ENCODE measurements around the gene C6orf120.
"Not testable (repeated sequence)": the region's sequence is repeated elsewhere in the genome, so short reads cannot be mapped to it uniquely, and the experiment has no call there.

The C6orf120 gene

DNA sequence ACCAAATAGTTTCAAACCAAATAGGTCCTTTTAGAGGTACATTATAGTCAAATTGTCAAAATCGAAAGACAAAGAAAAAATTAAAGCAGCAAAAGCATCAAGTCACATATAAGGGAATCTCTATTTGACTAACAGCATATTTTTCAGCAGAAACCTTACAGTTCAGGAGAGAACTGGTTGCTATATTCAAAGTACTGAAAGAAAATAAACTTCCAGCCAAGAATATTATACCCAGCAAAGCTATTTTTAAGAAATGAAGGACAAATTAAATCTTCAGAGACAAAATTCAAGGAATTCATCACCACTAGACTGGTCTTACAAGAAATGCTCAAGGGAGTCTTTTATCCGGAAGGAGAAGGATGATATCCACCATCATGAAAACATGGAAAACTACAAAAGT is 16.1 kb upstream of the C6orf120 start:
- WGBS, result 84% methylated on average over 2 of the region's 2 CpGs
- H3K36me3 ChIP-seq (ENCODE audit: insufficient read depth, low read length), result peaks cover 78% of the 10 kb centered on the region

DNA sequence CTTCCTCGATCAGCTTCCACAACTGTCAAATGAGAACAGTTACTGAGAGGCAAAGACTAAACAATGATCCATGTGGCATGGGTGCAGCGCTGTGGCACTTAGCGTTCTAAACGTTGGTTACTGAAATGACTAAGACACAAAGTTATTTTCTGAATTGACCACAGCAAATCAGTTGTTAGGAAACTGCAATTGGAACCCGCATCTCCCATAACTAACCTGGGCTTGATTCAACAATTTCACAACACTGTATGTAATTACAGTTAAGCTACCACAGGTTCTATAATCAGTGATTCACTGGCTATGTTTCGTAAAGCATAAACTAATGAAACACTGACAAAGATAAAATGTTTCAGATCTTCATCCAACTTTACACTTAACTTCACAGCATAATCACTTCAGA is 12.6 kb upstream of the C6orf120 start:
- Histone ChIP-seq H3K4me1 (ENCODE audit: insufficient read depth, low read length) (no peaks in the 10 kb centered on the region), H3K9ac (ENCODE audit: low read depth, low read length) (no peak overlapping the region), H3K4me3 (ENCODE audit: low read length) (no peak overlapping the region), H3K27ac (ENCODE audit: low read depth, low read length) (no peak overlapping the region), H3K27me3 (ENCODE audit: insufficient read depth, low read length) (no peaks in the 10 kb centered on the region), H3K9me3 (ENCODE audit: insufficient read depth, low read depth, low read length) (peaks cover 27% of the 10 kb centered on the region), H3K36me3 (ENCODE audit: insufficient read depth, low read length) (peaks cover 63% of the 10 kb centered on the region)
- 97% methylated on average over 6 of the region's 6 CpGs for WGBS

More for the DNA sequence above, 16.1 kb upstream of the C6orf120 start:
- H3K4me3 ChIP-seq (ENCODE audit: low read length), result no peak overlapping the region
- no peak overlapping the region for H3K9ac ChIP-seq (ENCODE audit: low read depth, low read length)
- peaks cover 27% of the 10 kb centered on the region for H3K9me3 ChIP-seq (ENCODE audit: insufficient read depth, low read depth, low read length)
- no peaks in the 10 kb centered on the region for H3K27me3 ChIP-seq (ENCODE audit: insufficient read depth, low read length)
- H3K4me1 ChIP-seq (ENCODE audit: insufficient read depth, low read length), result no peaks in the 10 kb centered on the region
- no peak overlapping the region for H3K27ac ChIP-seq (ENCODE audit: low read depth, low read length)

DNA sequence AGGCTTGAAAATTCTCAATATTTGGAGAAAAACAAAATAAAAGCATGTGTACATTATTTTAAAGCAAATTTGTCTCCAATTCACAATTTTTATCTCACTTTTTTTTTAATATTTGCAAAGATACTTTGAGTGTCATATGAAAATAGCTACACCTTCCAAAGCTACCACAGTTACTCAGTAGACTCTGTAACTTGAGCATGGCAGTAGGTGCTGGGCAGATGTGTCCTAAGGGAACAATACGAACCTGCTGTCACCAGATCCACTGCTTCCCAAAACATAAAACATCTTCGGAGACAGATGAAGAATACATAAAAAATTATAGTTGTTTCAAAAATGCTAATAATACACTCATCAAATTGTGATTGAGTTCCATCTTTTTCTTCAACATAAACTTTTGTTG is 10.7 kb upstream of the C6orf120 start:
- Histone ChIP-seq H3K27ac (ENCODE audit: low read depth, low read length) (no peak overlapping the region), H3K27me3 (ENCODE audit: insufficient read depth, low read length) (no peaks in the 10 kb centered on the region), H3K36me3 (ENCODE audit: insufficient read depth, low read length) (peaks cover 53% of the 10 kb centered on the region), H3K4me1 (ENCODE audit: insufficient read depth, low read length) (no peaks in the 10 kb centered on the region), H3K9ac (ENCODE audit: low read depth, low read length) (no peak overlapping the region), H3K9me3 (ENCODE audit: insufficient read depth, low read depth, low read length) (peaks cover 18% of the 10 kb centered on the region), H3K4me3 (ENCODE audit: low read length) (no peak overlapping the region)
- WGBS, result 78% methylated on average over 1 of the region's 2 CpGs

DNA sequence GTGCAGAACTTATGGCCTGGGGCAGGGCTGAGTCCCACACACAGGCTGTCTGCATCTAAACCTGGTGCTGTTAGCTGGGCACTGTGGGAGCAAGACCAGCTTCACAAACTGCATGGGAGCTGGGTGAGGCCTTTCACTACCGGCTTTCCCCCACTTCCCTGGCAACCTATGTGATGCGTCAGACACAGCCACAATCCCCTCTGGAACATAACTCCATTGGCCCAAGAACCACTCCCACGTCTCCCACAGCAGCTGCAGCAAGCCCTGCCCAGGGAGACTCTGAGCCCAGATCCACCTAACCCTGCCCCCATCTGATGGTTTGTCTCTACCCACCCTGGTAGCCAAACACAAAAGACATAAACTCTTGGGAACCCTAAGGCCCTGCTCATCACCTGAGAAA is 9.4 kb upstream of the C6orf120 start:
- H3K36me3 ChIP-seq (ENCODE audit: insufficient read depth, low read length), result peaks cover 40% of the 10 kb centered on the region
- H3K27ac ChIP-seq (ENCODE audit: low read depth, low read length), result no peak overlapping the region
- no peak overlapping the region for H3K9ac ChIP-seq (ENCODE audit: low read depth, low read length)
- H3K27me3 ChIP-seq (ENCODE audit: insufficient read depth, low read length), result no peaks in the 10 kb centered on the region
- no peaks in the 10 kb centered on the region for H3K4me1 ChIP-seq (ENCODE audit: insufficient read depth, low read length)
- 93% methylated on average over 3 of the region's 3 CpGs for WGBS
- no peak overlapping the region for H3K4me3 ChIP-seq (ENCODE audit: low read length)
- H3K9me3 ChIP-seq (ENCODE audit: insufficient read depth, low read depth, low read length), result peaks cover 6% of the 10 kb centered on the region; the same call in 1 of the 2 replicates

DNA sequence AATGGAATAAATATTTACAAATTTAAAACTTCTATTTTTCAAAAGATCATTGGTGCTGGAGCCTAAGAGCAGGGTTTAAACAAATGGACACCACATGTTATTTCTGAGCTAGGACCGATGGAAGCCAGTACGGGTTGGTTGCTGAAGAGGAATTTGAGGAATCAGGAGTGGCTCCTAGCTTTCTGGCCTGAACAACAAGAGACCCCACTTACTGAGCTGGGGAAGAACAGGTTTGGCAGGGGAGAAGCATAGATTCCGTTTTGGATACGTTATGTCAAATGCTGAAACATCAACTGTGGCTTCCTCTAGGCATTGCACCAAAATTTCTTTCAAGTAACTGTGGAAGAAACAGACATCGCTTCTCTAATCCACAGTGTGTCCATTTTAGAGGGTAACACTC is 6.8 kb upstream of the C6orf120 start:
- Histone ChIP-seq H3K27ac (ENCODE audit: low read depth, low read length) (no peak overlapping the region), H3K9ac (ENCODE audit: low read depth, low read length) (no peak overlapping the region), H3K4me3 (ENCODE audit: low read length) (no peak overlapping the region), H3K36me3 (ENCODE audit: insufficient read depth, low read length) (peaks cover 29% of the 10 kb centered on the region), H3K9me3 (ENCODE audit: insufficient read depth, low read depth, low read length) (no peaks in the 10 kb centered on the region), H3K4me1 (ENCODE audit: insufficient read depth, low read length) (0 out of 2 replicates have a peak, but pooled peaks cover 3% of the 10 kb centered on the region), H3K27me3 (ENCODE audit: insufficient read depth, low read length) (no peaks in the 10 kb centered on the region)
- 98% methylated on average over 5 of the region's 5 CpGs for WGBS

DNA sequence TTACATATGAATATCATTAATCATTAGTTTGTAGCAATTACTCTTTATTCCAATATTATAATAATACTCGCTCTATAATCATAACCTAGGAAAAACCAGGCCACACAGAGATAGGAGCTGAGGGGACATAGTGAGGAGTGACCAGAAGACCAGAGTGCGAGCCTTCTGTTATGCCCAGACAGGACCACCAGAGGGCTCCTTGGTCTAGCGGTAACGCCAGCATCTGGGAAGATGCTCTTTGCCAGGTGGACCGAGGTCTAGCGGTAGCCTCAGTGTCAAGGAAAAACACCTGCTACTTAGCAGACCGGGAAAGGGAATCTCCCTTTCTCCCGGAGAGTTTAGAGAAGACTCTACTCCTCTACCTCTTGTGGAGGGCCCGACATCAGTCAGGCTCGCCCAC is 4.8 kb upstream of the C6orf120 start:
- Histone ChIP-seq H3K4me1 (ENCODE audit: insufficient read depth, low read length) (peaks cover 12% of the 10 kb centered on the region; the same call in 1 of the 2 replicates), H3K36me3 (ENCODE audit: insufficient read depth, low read length) (peaks cover 22% of the 10 kb centered on the region)
- H3K9ac ChIP-seq (ENCODE audit: low read depth, low read length); H3K9me3 ChIP-seq (ENCODE audit: insufficient read depth, low read depth, low read length); H3K27ac ChIP-seq (ENCODE audit: low read depth, low read length); H3K27me3 ChIP-seq (ENCODE audit: insufficient read depth, low read length); H3K4me3 ChIP-seq (ENCODE audit: low read length): not testable (repeated sequence)
- 79% methylated on average over 9 of the region's 10 CpGs for WGBS

DNA sequence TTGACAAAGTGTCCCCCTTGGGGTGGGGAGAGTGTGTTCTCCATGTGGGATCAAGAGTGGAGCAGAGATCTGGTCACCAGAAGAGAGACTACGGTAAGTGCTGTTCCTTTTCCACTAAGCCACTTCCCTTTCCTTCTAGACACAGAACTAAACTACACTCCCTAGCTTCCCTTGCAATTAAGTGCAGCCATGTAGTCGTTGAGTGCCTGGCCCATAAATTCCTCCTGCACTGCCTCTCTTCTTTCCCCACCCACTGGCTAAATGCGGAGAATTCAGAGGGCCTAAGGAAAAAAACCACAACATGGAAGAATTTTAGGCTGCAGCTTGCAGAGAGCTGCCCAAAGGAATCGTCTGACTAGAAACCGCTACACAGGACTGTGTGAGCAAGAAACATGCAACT is 1.6 kb upstream of the C6orf120 start:
- Histone ChIP-seq H3K27me3 (ENCODE audit: insufficient read depth, low read length) (no peaks in the 10 kb centered on the region), H3K4me3 (ENCODE audit: low read length) (peak overlapping the region; percentile 85), H3K9me3 (ENCODE audit: insufficient read depth, low read depth, low read length) (no peaks in the 10 kb centered on the region), H3K36me3 (ENCODE audit: insufficient read depth, low read length) (peaks cover 34% of the 10 kb centered on the region), H3K9ac (ENCODE audit: low read depth, low read length) (no peak overlapping the region), H3K4me1 (ENCODE audit: insufficient read depth, low read length) (peaks cover 16% of the 10 kb centered on the region; the same call in 1 of the 2 replicates), H3K27ac (ENCODE audit: low read depth, low read length) (no peak overlapping the region)
- 56% methylated on average over 5 of the region's 5 CpGs for WGBS

DNA sequence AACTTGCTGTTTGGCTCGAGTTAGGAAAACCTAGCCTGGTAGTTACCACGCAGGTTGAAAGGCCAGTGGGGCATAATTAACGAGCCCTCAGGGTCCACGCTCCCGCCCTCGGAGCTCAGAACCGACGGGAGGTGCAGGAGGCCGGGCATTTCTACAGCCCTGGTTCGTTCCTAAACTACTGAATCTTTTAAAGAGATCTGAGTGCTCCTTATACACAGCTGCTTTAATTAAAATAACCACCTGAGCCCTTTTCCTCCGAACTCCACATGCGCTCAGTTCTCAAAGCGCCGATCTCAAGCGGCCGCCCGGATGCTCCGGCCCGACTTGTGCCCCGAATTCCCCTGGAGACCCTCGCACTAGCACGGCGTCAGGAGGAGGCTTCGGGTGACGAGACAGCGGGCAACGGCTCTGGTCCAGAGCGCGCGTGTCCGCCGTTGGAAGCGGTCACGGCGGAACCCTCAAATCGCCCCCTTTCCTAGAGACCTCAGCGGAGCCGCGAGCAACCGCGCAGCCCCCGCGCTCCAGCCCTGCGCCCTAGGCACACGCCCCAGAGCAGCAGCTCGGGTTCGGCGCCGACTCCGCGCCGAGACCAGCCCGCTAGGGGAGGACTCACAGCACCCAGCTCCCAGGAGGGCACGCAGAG is 494 bp upstream of the C6orf120 start:
- peak overlapping the region; percentile 69 for H3K27ac ChIP-seq (ENCODE audit: low read depth, low read length)
- H3K27me3 ChIP-seq (ENCODE audit: insufficient read depth, low read length), result no peaks in the 10 kb centered on the region
- under 1% methylated on average over 54 of the region's 54 CpGs for WGBS
- no peaks in the 10 kb centered on the region for H3K9me3 ChIP-seq (ENCODE audit: insufficient read depth, low read depth, low read length)
- peaks cover 45% of the 10 kb centered on the region for H3K36me3 ChIP-seq (ENCODE audit: insufficient read depth, low read length)
- peak overlapping the region; percentile 85 for H3K4me3 ChIP-seq (ENCODE audit: low read length)
- H3K4me1 ChIP-seq (ENCODE audit: insufficient read depth, low read length), result peaks cover 16% of the 10 kb centered on the region; the same call in 1 of the 2 replicates
- peak overlapping the region; percentile 97 for H3K9ac ChIP-seq (ENCODE audit: low read depth, low read length)

DNA sequence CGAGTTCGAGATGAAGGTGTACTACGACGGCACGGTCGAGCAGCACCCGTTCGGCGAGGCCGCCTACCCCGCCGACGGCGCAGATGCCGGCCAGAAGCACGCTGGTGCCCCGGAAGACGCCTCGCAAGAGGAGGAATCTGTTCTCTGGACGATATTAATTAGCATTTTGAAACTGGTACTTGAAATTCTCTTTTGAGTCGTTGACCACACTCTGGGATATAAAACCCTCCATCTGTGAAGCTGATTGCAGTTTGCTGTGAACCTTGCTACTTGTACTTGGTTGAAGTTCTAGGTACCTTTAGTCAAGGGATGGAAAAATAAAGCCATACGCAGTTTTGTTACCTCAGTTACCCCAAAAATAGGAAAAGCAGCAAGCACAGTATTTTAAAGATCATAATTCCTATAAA is 917 bp downstream of the C6orf120 start:
- Histone ChIP-seq H3K27ac (ENCODE audit: low read depth, low read length) (peak overlapping the region; percentile 88), H3K9ac (ENCODE audit: low read depth, low read length) (peak overlapping the region; percentile 97), H3K4me1 (ENCODE audit: insufficient read depth, low read length) (peaks cover 16% of the 10 kb centered on the region; the same call in 1 of the 2 replicates), H3K36me3 (ENCODE audit: insufficient read depth, low read length) (peaks cover 58% of the 10 kb centered on the region), H3K9me3 (ENCODE audit: insufficient read depth, low read depth, low read length) (no peaks in the 10 kb centered on the region), H3K27me3 (ENCODE audit: insufficient read depth, low read length) (no peaks in the 10 kb centered on the region), H3K4me3 (ENCODE audit: low read length) (peak overlapping the region; percentile 85)
- WGBS, result 4% methylated on average over 22 of the region's 22 CpGs

DNA sequence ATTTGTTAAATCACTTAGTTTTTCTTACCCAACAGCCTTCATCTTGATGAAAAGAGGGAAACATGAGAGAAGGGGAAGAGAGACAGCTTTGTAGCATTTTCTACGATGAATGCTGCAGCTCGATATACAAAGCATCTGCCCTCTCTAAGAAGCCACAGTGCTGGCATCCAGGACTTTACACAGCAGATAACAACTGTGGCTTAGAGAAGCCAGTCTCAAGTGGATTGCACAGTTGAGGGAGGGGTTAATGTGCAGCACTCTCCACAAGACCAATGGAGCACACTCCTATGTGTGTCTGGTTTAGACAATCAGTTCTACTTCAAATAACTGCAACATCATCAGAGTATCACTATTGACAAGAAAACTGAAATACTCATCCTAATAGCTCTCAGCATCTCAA is 5.8 kb downstream of the C6orf120 start:
- H3K9me3 ChIP-seq (ENCODE audit: insufficient read depth, low read depth, low read length), result no peaks in the 10 kb centered on the region
- H3K4me3 ChIP-seq (ENCODE audit: low read length), result no peak overlapping the region
- peaks cover 4% of the 10 kb centered on the region; the same call in 1 of the 2 replicates for H3K4me1 ChIP-seq (ENCODE audit: insufficient read depth, low read length)
- 100% methylated on average over 2 of the region's 2 CpGs for WGBS
- no peaks in the 10 kb centered on the region for H3K27me3 ChIP-seq (ENCODE audit: insufficient read depth, low read length)
- no peak overlapping the region for H3K27ac ChIP-seq (ENCODE audit: low read depth, low read length)
- H3K9ac ChIP-seq (ENCODE audit: low read depth, low read length), result no peak overlapping the region
- peaks cover 96% of the 10 kb centered on the region for H3K36me3 ChIP-seq (ENCODE audit: insufficient read depth, low read length)

DNA sequence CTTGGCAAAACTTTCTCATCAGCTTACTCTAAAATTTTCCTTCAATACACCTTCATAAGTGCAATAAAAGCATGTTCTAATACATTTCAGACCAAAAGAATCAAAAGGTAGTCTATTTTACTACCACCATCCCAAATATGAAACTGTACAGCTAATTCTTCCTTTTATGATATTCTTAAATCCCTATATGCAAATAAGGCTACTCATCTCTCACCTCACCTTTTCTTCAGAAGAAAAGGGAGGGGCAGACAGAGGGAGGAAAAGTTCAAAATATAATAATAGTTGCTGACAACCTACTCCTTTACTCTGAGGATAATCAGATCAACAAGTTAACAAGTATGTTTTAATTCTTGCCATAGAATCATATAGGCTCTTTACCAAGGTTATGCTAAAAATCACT is 7.4 kb downstream of the C6orf120 start:
- Histone ChIP-seq H3K36me3 (ENCODE audit: insufficient read depth, low read length) (peaks cover 97% of the 10 kb centered on the region), H3K9ac (ENCODE audit: low read depth, low read length) (no peak overlapping the region), H3K4me3 (ENCODE audit: low read length) (no peak overlapping the region), H3K4me1 (ENCODE audit: insufficient read depth, low read length) (no peaks in the 10 kb centered on the region), H3K27me3 (ENCODE audit: insufficient read depth, low read length) (no peaks in the 10 kb centered on the region), H3K27ac (ENCODE audit: low read depth, low read length) (no peak overlapping the region), H3K9me3 (ENCODE audit: insufficient read depth, low read depth, low read length) (no peaks in the 10 kb centered on the region)

DNA sequence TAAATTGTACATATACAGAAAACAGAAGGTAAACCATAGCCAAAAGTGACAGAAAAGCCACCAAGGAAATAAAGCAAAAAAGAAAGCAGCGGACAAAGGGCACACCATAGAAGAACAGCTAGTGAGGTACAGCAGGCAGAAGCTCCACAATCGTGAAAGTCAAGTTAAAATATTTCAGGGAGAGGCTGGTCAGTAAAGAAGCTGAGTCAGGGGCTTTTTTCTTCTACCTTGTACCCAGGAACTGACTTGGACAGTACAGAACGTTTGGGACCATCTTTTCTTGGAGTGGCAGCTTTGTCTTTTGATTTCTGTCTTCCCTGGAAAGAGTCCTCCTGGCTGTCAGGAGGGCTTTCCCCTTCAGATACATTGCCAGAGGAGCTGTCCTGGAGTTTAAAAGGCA is 8.1 kb downstream of the C6orf120 start:
- Histone ChIP-seq H3K9me3 (ENCODE audit: insufficient read depth, low read depth, low read length) (no peaks in the 10 kb centered on the region), H3K4me1 (ENCODE audit: insufficient read depth, low read length) (no peaks in the 10 kb centered on the region), H3K4me3 (ENCODE audit: low read length) (no peak overlapping the region), H3K27me3 (ENCODE audit: insufficient read depth, low read length) (no peaks in the 10 kb centered on the region), H3K36me3 (ENCODE audit: insufficient read depth, low read length) (peaks cover 97% of the 10 kb centered on the region), H3K9ac (ENCODE audit: low read depth, low read length) (no peak overlapping the region), H3K27ac (ENCODE audit: low read depth, low read length) (no peak overlapping the region)
- WGBS, result 90% methylated on average over 3 of the region's 3 CpGs

Measured in HUES64 (cell line).